GM18502 (cell line): Measurements from ENCODE around the gene GPER1.
"Not testable (repeated sequence)": the region's sequence is repeated elsewhere in the genome, so short reads cannot be mapped to it uniquely, and the experiment has no call there.

Experiments
- ATAC-seq: cut with Tn5 transposase; IDR thresholded peaks from one replicate; pipeline ENCODE4 v1.9.1; 2021; ENCODE audit warnings: mild to moderate bottlenecking; ENCODE audit not compliant: unreplicated experiment, poor library complexity

The GPER1 gene

GRCh38 chr7:1066242-1066588 is 21.7 kb upstream of the GPER1 start:
- no peak for ATAC-seq

DNA sequence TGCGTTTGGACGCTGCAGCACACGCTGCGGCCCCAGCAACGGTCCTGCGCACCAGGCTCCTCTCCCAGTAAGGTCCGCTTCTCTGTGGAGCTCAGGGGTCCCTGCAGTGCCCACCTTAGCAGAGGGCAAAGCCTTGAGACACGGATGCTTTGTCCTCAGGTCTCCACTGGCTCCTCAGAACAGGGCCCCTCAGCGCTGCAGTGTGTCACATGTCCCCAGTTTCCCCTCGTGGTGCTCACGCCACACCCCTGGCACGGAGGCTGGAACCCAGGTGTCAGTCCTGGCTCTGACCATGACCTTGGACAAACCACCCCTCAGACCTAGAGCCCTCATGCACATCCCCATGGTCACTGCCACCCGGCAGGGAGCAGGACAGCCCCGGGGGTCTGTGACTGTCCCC is 19.9 kb upstream of the GPER1 start:
- ATAC-seq = no peak

DNA sequence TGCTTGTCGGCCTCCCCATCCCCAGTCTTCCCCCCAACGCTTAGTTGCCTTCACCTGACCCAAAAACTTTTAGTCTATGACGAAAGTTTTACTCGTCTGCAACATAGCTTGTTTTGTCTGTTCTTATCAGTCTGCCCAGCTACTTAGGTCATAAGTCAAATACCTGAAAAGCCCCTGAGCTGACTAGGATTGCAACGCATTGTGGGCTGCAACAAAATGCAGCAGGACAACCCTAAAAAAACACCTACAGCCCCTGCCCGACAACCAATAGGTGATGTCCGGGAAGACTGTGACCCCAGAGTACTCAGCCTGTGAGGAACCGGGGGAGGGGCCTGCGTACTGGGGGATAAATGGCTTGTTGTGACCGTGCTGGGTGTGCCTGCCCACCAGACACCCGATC is 19.3 kb upstream of the GPER1 start:
- ATAC-seq = no peak

GRCh38 chr7:1070544-1071011 is 17.3 kb upstream of the GPER1 start:
- ATAC-seq = no peak

- ATAC-seq = no peak
Measured at GRCh38 chr7:1071731-1072254, 16.1 kb upstream of the GPER1 start.

DNA sequence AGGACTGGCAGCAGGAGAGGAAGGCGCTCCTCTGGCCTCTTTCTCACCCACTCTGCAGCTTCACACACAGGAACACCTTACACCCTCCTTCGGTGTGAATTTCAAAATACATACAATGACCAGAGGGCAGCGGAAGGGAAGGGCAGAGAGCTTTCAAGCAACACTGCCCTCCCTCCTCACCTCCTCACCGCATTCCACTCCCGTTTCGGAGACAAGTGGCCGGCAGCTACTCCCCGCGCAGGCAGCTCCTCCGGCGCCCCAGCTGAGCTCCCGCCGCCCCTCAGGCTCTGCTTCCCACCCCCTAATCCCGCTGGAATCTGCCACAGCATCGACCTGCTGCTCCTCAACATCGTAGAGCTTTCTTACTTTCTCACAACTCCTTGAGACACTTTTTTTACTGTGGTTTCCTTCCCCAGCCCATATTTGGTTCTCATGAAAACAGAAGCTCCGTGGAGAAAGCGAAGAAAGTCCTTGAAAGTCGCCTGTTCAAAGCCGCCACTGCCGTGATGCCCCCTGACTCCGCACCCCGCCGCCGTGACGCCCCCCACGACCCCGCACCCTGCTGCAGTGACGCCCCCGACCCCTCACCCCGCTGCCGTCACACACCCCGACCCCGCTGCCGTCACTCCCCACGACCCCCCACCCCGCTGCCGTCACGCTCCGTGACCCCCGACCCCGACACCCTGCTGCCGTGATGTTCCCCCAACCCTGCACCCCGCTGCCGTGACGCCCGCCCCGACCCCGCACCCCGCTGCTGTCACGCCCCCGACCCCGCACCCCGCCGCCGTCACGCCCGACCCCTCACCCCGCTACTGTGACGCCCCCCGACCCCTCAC is 14.6 kb upstream of the GPER1 start:
- no peak for ATAC-seq

GRCh38 chr7:1074018-1074417 is 13.9 kb upstream of the GPER1 start:
- not testable (repeated sequence) for ATAC-seq

DNA sequence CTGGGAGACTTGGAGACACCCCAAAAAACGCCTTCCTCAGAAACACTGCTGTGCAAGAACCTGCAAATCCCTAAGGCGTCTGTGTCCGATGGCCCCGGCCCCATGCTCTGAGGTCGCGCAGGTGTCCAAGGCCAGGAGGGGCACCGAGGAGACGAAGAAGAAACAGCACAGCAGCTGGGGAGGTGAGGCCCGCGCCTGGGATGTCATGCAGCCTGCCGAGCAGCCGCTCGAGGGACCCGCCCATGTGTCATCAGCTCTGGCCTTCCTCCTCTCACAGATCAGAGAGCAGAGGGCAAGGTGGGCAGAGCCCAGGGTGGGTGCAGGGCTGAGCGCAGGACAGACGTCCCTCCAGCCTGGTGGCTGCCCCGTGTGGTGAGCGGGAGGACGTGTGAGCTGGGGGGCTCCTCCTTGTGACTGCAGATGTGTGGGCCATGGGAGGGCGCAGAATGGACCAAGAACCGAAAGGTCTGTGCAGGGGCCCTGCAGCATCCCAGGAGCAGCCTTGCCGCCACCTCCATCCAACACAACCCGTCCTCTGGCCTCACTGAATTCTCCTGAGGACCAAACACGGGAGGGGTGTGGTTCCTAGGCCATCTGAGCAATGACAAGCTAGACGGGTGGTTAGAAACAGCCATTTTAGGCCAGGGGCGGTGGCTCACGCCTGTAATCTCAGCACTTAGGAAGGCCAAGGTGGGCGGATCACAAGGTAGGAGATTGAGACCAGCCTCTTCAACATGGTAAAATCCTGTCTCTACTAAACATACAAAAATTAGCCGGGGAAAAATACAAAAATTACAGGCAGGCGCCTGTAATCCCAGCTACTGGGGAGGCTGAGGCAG is 13.1 kb upstream of the GPER1 start:
- ATAC-seq = no peak

- no peak for ATAC-seq
Measured at GRCh38 chr7:1076184-1077072, 11.5 kb upstream of the GPER1 start.

DNA sequence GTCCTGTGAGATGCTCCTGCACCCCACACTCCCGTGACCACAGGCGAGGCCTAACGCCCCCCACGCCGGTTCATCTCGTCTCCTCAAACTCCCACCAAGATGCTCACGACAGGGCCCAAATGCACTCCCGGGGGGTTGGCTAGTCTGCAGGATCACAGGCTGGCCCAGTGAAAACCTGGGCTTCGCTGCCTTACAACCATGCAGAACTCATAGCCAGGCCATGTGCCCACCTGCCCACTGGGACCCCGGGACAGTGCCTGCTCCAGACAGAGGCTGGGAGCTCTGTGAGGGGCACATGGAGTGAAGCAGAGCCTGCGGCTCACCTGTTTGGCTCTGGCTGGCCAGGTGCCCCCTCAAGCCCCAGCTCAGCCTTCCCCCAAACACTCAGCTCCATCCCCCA is 9.4 kb upstream of the GPER1 start:
- ATAC-seq = no peak

DNA sequence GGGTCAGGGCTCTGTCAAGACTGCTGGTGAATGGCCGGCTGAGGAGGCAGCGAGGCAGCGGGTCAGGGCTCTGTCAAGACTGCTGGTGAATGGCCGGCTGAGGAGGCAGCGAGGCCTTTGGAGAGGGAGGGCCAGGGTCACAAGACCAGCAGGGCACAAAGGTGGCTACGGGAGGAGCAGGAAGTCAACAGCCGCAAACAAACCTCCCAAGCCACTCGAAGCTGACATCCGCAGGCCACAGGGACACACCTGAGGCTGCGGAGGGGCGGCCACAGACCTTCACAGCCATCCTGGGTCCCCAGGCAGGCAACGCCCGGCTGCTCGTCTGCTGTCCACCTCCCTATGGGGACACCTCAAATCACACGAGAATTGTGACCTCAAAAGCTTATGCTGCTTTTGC is 8.9 kb upstream of the GPER1 start:
- ATAC-seq = no peak

GRCh38 chr7:1079546-1079945 is 8.4 kb upstream of the GPER1 start:
- no peak for ATAC-seq

DNA sequence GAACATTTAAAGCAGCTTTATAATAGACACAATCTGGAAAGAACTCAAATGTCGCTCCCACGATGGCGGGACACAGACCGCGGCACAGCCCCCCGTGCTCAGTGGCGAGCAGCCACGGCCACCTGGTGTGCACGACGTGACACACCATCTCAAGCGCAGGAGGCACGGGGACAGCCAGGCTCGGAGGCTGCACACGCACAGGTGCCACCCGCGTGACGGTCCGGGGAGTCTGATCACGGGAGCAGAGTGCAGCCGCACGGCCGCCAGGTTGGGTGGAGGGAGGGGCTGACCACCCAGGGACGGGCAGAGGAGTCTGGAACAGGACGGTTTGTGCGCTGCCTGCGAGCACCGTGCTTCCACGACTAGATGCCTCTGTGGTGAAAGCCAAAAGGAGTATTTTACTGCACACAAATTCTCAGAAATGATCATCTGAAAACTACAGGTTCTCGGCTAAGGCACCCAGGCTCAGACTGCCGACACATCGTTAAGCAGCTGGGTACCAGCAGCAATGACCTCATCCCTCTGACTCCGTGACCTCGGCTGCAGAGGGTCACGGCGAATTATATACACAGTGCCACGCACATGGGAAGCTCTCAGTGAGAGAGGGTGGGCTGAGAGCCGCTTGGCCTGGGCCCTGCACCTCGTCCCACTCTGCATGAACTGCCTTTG is 7.5 kb upstream of the GPER1 start:
- ATAC-seq = no peak

- ATAC-seq = no peak
Measured at GRCh38 chr7:1080921-1081255, 7.0 kb upstream of the GPER1 start.

DNA sequence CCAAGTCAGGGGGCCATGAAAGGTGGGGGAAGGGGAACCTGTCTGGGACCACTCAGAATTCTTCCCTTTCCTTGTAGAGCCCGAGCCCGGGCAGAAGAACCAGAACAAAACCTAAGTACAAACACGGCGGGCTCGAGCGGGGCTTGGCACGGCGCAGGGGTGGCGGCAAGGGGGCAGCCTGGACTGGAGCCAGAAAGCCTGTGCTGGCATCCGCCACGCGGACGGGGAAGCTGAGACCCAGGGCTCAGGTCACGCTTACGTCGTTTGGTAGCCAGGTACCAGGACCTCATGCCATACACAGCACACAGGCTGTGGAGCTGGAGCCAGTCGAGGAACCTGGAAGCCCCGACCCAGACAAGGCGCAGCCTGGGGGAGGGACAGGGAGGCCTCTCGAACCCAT is 6.6 kb upstream of the GPER1 start:
- no peak for ATAC-seq

DNA sequence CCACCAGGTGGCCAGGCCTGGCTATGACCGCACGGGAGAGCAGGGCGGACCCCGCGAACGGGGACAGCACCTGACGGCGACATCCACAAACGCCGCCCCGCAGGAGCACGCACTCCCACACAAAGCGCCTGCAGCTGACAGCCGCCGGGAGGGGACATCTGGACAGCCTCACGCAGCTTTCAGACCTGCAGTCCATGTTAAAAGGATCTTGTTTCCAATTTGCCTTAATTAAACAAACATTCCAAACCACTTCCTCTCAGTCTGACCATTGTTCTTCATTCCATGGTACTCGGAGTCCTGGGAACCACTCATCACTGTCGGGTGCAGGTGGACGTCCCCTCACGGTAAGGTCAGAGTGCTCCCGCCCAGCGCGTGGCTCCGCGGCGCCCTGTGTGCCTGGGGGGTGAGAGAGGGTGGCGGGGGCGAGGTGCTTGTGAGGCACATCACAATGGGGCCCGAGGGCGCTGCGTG is 5.9 kb upstream of the GPER1 start:
- ATAC-seq = no peak

- no peak for ATAC-seq
Measured at GRCh38 chr7:1083729-1084657, 3.9 kb upstream of the GPER1 start.

- ATAC-seq = no peak
Measured at GRCh38 chr7:1085266-1085665, 2.6 kb upstream of the GPER1 start.

- ATAC-seq = no peak
Measured at GRCh38 chr7:1085910-1086421, 1.9 kb upstream of the GPER1 start.
